PFSK-1 (cell line): ENCODE measurements around the gene ALDH16A1.

Source experiments
- POLR2AphosphoS5 ChIP-seq: IDR thresholded peaks from 2 replicates; pipeline ENCODE4 v1.6.1; 2012; ENCODE audit warnings: low read depth, mild to moderate bottlenecking, control low read depth, low read length, moderate library complexity
- TF ChIP-seq, protein P1 (sequence below), 2 experiments: IDR thresholded peaks; 2 replicates each; pipeline versions ENCODE4 v1.6.1 to v1.8.0; 2011 to 2012; ENCODE audit warnings: low read depth in 2 of 2, low read length in 2 of 2, control low read depth in 1 of 2, inconsistent platforms in 1 of 2, mild to moderate bottlenecking in 1 of 2, moderate library complexity in 1 of 2; ENCODE audit not compliant: insufficient read depth in 1 of 2

DNA sequence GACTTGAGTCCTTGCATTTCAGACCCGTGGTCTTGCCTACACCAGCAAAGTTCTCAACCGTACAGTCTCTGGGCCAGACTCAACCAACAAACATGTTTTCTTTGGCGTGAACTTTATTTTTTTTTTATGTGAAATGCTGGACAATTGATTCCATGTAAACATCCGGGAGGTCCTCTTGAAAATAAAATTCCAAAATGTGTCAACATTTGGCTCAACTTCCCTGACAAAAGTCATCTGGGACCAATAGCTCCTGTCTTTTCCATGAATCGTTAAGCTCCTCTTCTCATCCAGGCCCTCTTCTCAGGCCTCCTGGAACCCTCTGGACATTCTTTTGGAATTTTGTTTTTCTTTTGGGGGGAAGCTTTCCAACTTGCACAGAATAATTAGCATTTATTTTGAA is 2.7 kb downstream of the ALDH16A1 start:
- TF ChIP-seq POLR2AphosphoS5 = no peak
- TF ChIP-seq, protein P1, sequence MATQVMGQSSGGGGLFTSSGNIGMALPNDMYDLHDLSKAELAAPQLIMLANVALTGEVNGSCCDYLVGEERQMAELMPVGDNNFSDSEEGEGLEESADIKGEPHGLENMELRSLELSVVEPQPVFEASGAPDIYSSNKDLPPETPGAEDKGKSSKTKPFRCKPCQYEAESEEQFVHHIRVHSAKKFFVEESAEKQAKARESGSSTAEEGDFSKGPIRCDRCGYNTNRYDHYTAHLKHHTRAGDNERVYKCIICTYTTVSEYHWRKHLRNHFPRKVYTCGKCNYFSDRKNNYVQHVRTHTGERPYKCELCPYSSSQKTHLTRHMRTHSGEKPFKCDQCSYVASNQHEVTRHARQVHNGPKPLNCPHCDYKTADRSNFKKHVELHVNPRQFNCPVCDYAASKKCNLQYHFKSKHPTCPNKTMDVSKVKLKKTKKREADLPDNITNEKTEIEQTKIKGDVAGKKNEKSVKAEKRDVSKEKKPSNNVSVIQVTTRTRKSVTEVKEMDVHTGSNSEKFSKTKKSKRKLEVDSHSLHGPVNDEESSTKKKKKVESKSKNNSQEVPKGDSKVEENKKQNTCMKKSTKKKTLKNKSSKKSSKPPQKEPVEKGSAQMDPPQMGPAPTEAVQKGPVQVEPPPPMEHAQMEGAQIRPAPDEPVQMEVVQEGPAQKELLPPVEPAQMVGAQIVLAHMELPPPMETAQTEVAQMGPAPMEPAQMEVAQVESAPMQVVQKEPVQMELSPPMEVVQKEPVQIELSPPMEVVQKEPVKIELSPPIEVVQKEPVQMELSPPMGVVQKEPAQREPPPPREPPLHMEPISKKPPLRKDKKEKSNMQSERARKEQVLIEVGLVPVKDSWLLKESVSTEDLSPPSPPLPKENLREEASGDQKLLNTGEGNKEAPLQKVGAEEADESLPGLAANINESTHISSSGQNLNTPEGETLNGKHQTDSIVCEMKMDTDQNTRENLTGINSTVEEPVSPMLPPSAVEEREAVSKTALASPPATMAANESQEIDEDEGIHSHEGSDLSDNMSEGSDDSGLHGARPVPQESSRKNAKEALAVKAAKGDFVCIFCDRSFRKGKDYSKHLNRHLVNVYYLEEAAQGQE (IDR thresholded peaks at IDR 0.05; ENCODE audit: insufficient read depth in 1 of 2, low read depth in 2 of 2, low read length in 2 of 2) = no peak
